ENCODE measurements around the gene CLCN3. TPM values are rescaled to one million over a fixed set of nuclear protein-coding genes. Genes with fewer than 3 reads are reported as not detected.

The CLCN3 gene
- polyA plus RNA-seq, 3 donors: 5.3 to 7.8 (median 5.4) TPM

GRCh38 chr4:169658975-169659715, 38.8 kb downstream of the CLCN3 start:
- H3K9me3 Mint-ChIP-seq: no peaks in the 10 kb centered on the region
- H4K20me1 ChIP-seq (ENCODE audit: insufficient read depth, low read length): no peaks in the 10 kb centered on the region
- no peaks in the 10 kb centered on the region for H3K27me3 Mint-ChIP-seq (ENCODE audit: low read depth in 3 of 3)
- no peaks in the 10 kb centered on the region for H3K9me3 ChIP-seq (replicated peaks in 1 of 2; ENCODE audit: control insufficient read depth in 1 of 2, insufficient read depth in 1 of 2, low read length in 2 of 2)
- H3K4me3 ChIP-seq (replicated peaks in 1 of 3; ENCODE audit: low read depth in 2 of 3, low read length in 3 of 3): peak overlapping the region in 2 of 3 experiments; percentile 31 to 72
- no peak for DNase-seq
- peaks cover 9 to 11% of the 10 kb centered on the region in 2 donors for H3K36me3 Mint-ChIP-seq
- no peak overlapping the region for H3K9ac ChIP-seq (ENCODE audit: insufficient read depth, low read length, poor library complexity, severe bottlenecking)
- H3K27me3 ChIP-seq (ENCODE audit: control insufficient read depth in 2 of 2, insufficient read depth in 2 of 2, low read length in 2 of 2): no peaks in the 10 kb centered on the region
- H3K4me1 Mint-ChIP-seq: peaks cover 23% of the 10 kb centered on the region
- peak overlapping the region in 1 of 2 donors; percentile 82 for H3K27ac ChIP-seq (ENCODE audit: low read depth in 1 of 2, low read length in 2 of 2)
- peaks cover 11 to 18% of the 10 kb centered on the region in 2 donors for H3K4me1 ChIP-seq (ENCODE audit: control insufficient read depth in 1 of 2, insufficient read depth in 2 of 2, low read length in 2 of 2)
- no peak for TF ChIP-seq CTCF (IDR thresholded peaks at IDR 0.05)
- peak overlapping the region; percentile 79 for H3K4me2 ChIP-seq (replicated peaks; ENCODE audit: extremely low read depth, low read length, poor library complexity, severe bottlenecking)
- no CpG with 5 or more reads among the region's 6 CpGs for WGBS (ENCODE audit: insufficient coverage)
- H2AFZ ChIP-seq (ENCODE audit: insufficient read depth, low read depth, low read length, poor library complexity, severe bottlenecking): no peak overlapping the region
- peak overlapping the region; percentile 46 to 96 (median 92) for H3K27ac Mint-ChIP-seq
- intact Hi-C loops (cut with micrococcal nuclease): loop anchor here (5.0 kb wide), 2 partner anchors 37 to 47 kb away; partner anchors contain the start of genes CLCN3 (in 1 of the 2) and NEK1 (in 1 of the 2)
- no peak overlapping the region for H3K4me3 Mint-ChIP-seq
- H3K79me2 ChIP-seq (ENCODE audit: insufficient read depth, low read length): peaks cover 25% of the 10 kb centered on the region
- peaks cover 4 to 8% of the 10 kb centered on the region in 2 donors for H3K36me3 ChIP-seq (replicated peaks in 1 of 2; ENCODE audit: control insufficient read depth in 1 of 2, insufficient read depth in 2 of 2, low read length in 2 of 2)

- Mint-ChIP-seq H3K27me3 (ENCODE audit: low read depth in 3 of 3) (no peaks in the 10 kb centered on the region), H3K36me3 (peaks cover 9 to 11% of the 10 kb centered on the region in 2 donors), H3K4me3 (peak overlapping the region; percentile 62 to 69), H3K4me1 (peaks cover 17% of the 10 kb centered on the region), H3K27ac (peak overlapping the region; percentile 87 to 96 (median 95)), H3K9me3 (no peaks in the 10 kb centered on the region)
- H3K4me1 ChIP-seq (ENCODE audit: control insufficient read depth in 1 of 2, insufficient read depth in 2 of 2, low read length in 2 of 2): peaks cover 11 to 18% of the 10 kb centered on the region in 2 donors
- peak overlapping the region; percentile 79 for H3K4me2 ChIP-seq (replicated peaks; ENCODE audit: extremely low read depth, low read length, poor library complexity, severe bottlenecking)
- peak overlapping the region; percentile 17 to 85 (median 72) for H3K4me3 ChIP-seq (replicated peaks in 1 of 3; ENCODE audit: low read depth in 2 of 3, low read length in 3 of 3)
- DNase-seq: peak; percentile 93 to 99 (median 99)
- TF ChIP-seq CTCF (IDR thresholded peaks at IDR 0.05): no peak
- 19% methylated on average over 5 of the region's 14 CpGs for WGBS (ENCODE audit: insufficient coverage)
- H4K20me1 ChIP-seq (ENCODE audit: insufficient read depth, low read length): no peaks in the 10 kb centered on the region
- H3K9ac ChIP-seq (ENCODE audit: insufficient read depth, low read length, poor library complexity, severe bottlenecking): peak overlapping the region; percentile 42
- H3K9me3 ChIP-seq (replicated peaks in 1 of 2; ENCODE audit: control insufficient read depth in 1 of 2, insufficient read depth in 1 of 2, low read length in 2 of 2): no peaks in the 10 kb centered on the region
- H2AFZ ChIP-seq (ENCODE audit: insufficient read depth, low read depth, low read length, poor library complexity, severe bottlenecking): peak overlapping the region; percentile 62
- H3K36me3 ChIP-seq (replicated peaks in 1 of 2; ENCODE audit: control insufficient read depth in 1 of 2, insufficient read depth in 2 of 2, low read length in 2 of 2): peaks cover 4 to 8% of the 10 kb centered on the region in 2 donors
- peaks cover 23% of the 10 kb centered on the region for H3K79me2 ChIP-seq (ENCODE audit: insufficient read depth, low read length)
- peak overlapping the region in 1 of 2 donors; percentile 82 for H3K27ac ChIP-seq (ENCODE audit: low read depth in 1 of 2, low read length in 2 of 2)
- intact Hi-C loops (cut with micrococcal nuclease): loop anchor here (5.0 kb wide), 2 partner anchors 38 to 48 kb away; partner anchors contain the start of genes CLCN3 (in 1 of the 2) and NEK1 (in 1 of the 2)
- H3K27me3 ChIP-seq (ENCODE audit: control insufficient read depth in 2 of 2, insufficient read depth in 2 of 2, low read length in 2 of 2): no peaks in the 10 kb centered on the region
Observed at GRCh38 chr4:169659716-169660670, 39.6 kb downstream of the CLCN3 start.

Data from CD14-positive monocyte (primary cell).